IMR-90 (cell line): ENCODE measurements around the gene KRT4. TPM values are rescaled to one million over a fixed set of nuclear protein-coding genes. Genes with fewer than 3 reads are reported as not detected.

ENCODE experiments used
- ATAC-seq: fragments of 200-7000 bp; cut with Tn5 transposase; 2 replicates; pipeline ENCODE4 v1.9.1; 2020; ENCODE audit warnings: low read depth, mild to moderate bottlenecking, moderate library complexity
- BruUV-seq: library from RNA; stranded (reverse); fragments of 400-500 nt; replicated peaks from 2 replicates; lab custom pipeline; 2021; lab: Mats Ljungman, UMichigan
- CTCF ChIA-PET: fragments of 300-600 bp; formaldehyde crosslinking; extraction: SDS; loops from one replicate; lab custom pipeline; 2021; ENCODE audit warnings: antibody characterized with exemption; lab: Yijun Ruan, JAX
- POLR2A ChIA-PET: fragments of 300-600 bp; sonication (Branson Sonifier 250); formaldehyde crosslinking; loops from one replicate; lab custom pipeline; 2022; ENCODE audit warnings: antibody characterized with exemption; ENCODE audit not compliant: unreplicated experiment; lab: Charles Lee
- DNase-seq: peaks from one replicate; pipeline ENCODE4 v3.0.0; 2013
- H2AFZ ChIP-seq: replicated peaks from 2 replicates; pipeline ENCODE3; 2013; ENCODE audit warnings: low read length, mild to moderate bottlenecking; ENCODE audit not compliant: poor library complexity
- H2AK5ac ChIP-seq: 2 replicates; pipeline ENCODE4 v1.6.1; 2013; ENCODE audit warnings: low read depth, low read length, inconsistent platforms
- H2AK9ac ChIP-seq: replicated peaks from 2 replicates; pipeline ENCODE3; 2013; ENCODE audit warnings: mild to moderate bottlenecking, low read depth, low read length, moderate library complexity; ENCODE audit not compliant: poor library complexity
- H2BK120ac ChIP-seq: 2 replicates; pipeline ENCODE4 v1.6.1; 2013; ENCODE audit warnings: low read depth, low read length, inconsistent platforms
- H2BK15ac ChIP-seq: 3 replicates; pipeline ENCODE4 v1.6.1; 2013; ENCODE audit warnings: low read depth, low read length, inconsistent platforms
- H2BK20ac ChIP-seq: 2 replicates; pipeline ENCODE4 v1.6.1; 2013; ENCODE audit warnings: low read depth, mild to moderate bottlenecking, inconsistent platforms, low read length, moderate library complexity
- H2BK5ac ChIP-seq: 2 replicates; pipeline ENCODE4 v1.6.1; 2013; ENCODE audit warnings: mild to moderate bottlenecking, low read depth, low read length, inconsistent platforms; ENCODE audit not compliant: poor library complexity, severe bottlenecking
- H3K14ac ChIP-seq: replicated peaks from 2 replicates; pipeline ENCODE4 v1.6.1; 2013; ENCODE audit warnings: low read depth, low read length, inconsistent platforms
- H3K18ac ChIP-seq: 2 replicates; pipeline ENCODE4 v1.6.1; 2013; ENCODE audit warnings: low read depth, low read length, control low read depth
- H3K23ac ChIP-seq: 2 replicates; pipeline ENCODE4 v1.6.1; 2013; ENCODE audit warnings: low read depth, low read length, inconsistent platforms
- H3K27ac ChIP-seq: 2 replicates; pipeline ENCODE4 v1.5.1; 2013; ENCODE audit warnings: mild to moderate bottlenecking, control low read depth, low read length; ENCODE audit not compliant: insufficient read depth
- H3K27me3 ChIP-seq: 2 replicates; pipeline ENCODE4 v1.6.1; 2013; ENCODE audit warnings: low read length; ENCODE audit not compliant: control insufficient read depth, insufficient read depth
- H3K36me3 ChIP-seq: 2 replicates; pipeline ENCODE4 v1.6.1; 2013; ENCODE audit warnings: low read length, mixed read lengths; ENCODE audit not compliant: control insufficient read depth, insufficient read depth
- H3K4ac ChIP-seq: 2 replicates; pipeline ENCODE4 v1.6.1; 2013; ENCODE audit warnings: low read depth, low read length, inconsistent platforms
- H3K4me1 ChIP-seq: 2 replicates; pipeline ENCODE4 v1.6.1; 2013; ENCODE audit warnings: low read length, mixed read lengths; ENCODE audit not compliant: control insufficient read depth, insufficient read depth
- H3K4me2 ChIP-seq: 2 replicates; pipeline ENCODE4 v1.6.1; 2013; ENCODE audit warnings: low read depth, mild to moderate bottlenecking, control low read depth, low read length, moderate library complexity
- H3K4me3 ChIP-seq: 2 replicates; pipeline ENCODE4 v1.5.1; 2013; ENCODE audit warnings: low read depth, mild to moderate bottlenecking, control low read depth, low read length, moderate library complexity; ENCODE audit not compliant: insufficient read depth
- H3K56ac ChIP-seq: 2 replicates; pipeline ENCODE4 v1.6.1; 2013; ENCODE audit warnings: low read length, inconsistent platforms; ENCODE audit not compliant: insufficient read depth; ENCODE audit errors: extremely low read depth
- H3K79me1 ChIP-seq, 2 experiments: 2 replicates each; pipeline ENCODE4 v1.6.1; 2013; ENCODE audit warnings: low read length in 2 of 2, inconsistent platforms in 1 of 2, low read depth in 1 of 2
- H3K9ac ChIP-seq: 2 replicates; pipeline ENCODE4 v1.6.1; 2013; ENCODE audit warnings: low read depth, low read length, control low read depth
- H3K9me1 ChIP-seq: 2 replicates; pipeline ENCODE4 v1.6.1; 2013; ENCODE audit warnings: low read length, inconsistent platforms; ENCODE audit not compliant: insufficient read depth
- H3K9me3 ChIP-seq: 2 replicates; pipeline ENCODE4 v1.6.1; 2013; ENCODE audit warnings: low read length; ENCODE audit not compliant: control insufficient read depth, insufficient read depth
- H4K20me1 ChIP-seq: 2 replicates; pipeline ENCODE4 v1.6.1; 2013; ENCODE audit warnings: low read length, inconsistent platforms; ENCODE audit not compliant: insufficient read depth
- H4K5ac ChIP-seq: 2 replicates; pipeline ENCODE4 v1.6.1; 2013; ENCODE audit warnings: mild to moderate bottlenecking, low read depth, low read length, control low read depth
- H4K8ac ChIP-seq, 2 experiments: 2 replicates each; pipeline ENCODE4 v1.6.1; 2013; ENCODE audit warnings: low read depth in 2 of 2, low read length in 2 of 2, control low read depth in 1 of 2, inconsistent platforms in 1 of 2
- H4K91ac ChIP-seq: 2 replicates; pipeline ENCODE4 v1.6.1; 2013; ENCODE audit warnings: low read depth, low read length, inconsistent platforms; ENCODE audit not compliant: insufficient read depth
- BHLHE40 ChIP-seq: fragments of 150-350 bp; IDR thresholded peaks from 2 replicates; pipeline ENCODE4 v1.6.1; 2016; ENCODE audit warnings: mild to moderate bottlenecking, low read depth, low read length
- CHD1 ChIP-seq: IDR thresholded peaks from 2 replicates; pipeline ENCODE4 v1.6.1; 2012; ENCODE audit warnings: low read depth, low read length, improper control_type of control experiment
- FOS ChIP-seq: fragments of 150-350 bp; IDR thresholded peaks from 2 replicates; pipeline ENCODE4 v1.6.1; 2016; ENCODE audit warnings: low read depth, low read length
- MAZ ChIP-seq: IDR thresholded peaks from 2 replicates; pipeline ENCODE4 v1.6.1; 2012; ENCODE audit warnings: low read depth, mild to moderate bottlenecking, low read length, improper control_type of control experiment, moderate library complexity, borderline replicate concordance
- MXI1 ChIP-seq: IDR thresholded peaks from 2 replicates; pipeline ENCODE4 v1.6.1; 2012; ENCODE audit warnings: low read depth, mild to moderate bottlenecking, low read length, moderate library complexity, borderline replicate concordance
- POLR2A ChIP-seq: IDR thresholded peaks from 2 replicates; pipeline ENCODE4 v1.6.1; 2012; ENCODE audit warnings: mild to moderate bottlenecking, low read depth, low read length
- RCOR1 ChIP-seq: IDR thresholded peaks from 2 replicates; pipeline ENCODE4 v1.6.1; 2012; ENCODE audit warnings: mild to moderate bottlenecking, low read length, improper control_type of control experiment; ENCODE audit not compliant: insufficient replicate concordance
- USF2 ChIP-seq: fragments of 150-350 bp; IDR thresholded peaks from 2 replicates; pipeline ENCODE4 v1.6.1; 2017; ENCODE audit warnings: mild to moderate bottlenecking, antibody characterized with exemption, low read length, low read depth
- WGBS, 2 experiments: methylation state at CpG; one replicate each; pipeline versions ENCODE4 v1.1.5 to v1.1.7; 2013; ENCODE audit warnings: missing lambda C conversion rate in 2 of 2; ENCODE audit not compliant: insufficient read length in 1 of 2; ENCODE audit errors: extremely low coverage in 2 of 2; 5-methylcytosine and 5-hydroxymethylcytosine counted together
- dilution Hi-C: fragments of 300-500 bp; cut with HindIII; formaldehyde crosslinking; loops from one replicate; pipeline ENCODE4 v1.14.3; 2018; ENCODE audit warnings: low sequenced_read_pairs; ENCODE audit not compliant: unreplicated experiment
- in situ Hi-C: fragments of 300-500 bp; cut with MboI; formaldehyde crosslinking; loops from 3 replicates; pipeline ENCODE4 v1.14.3; 2019; ENCODE audit warnings: low sequenced_read_pairs, inconsistent platforms, mixed read lengths
- intact Hi-C: fragments of 100-400 bp; cut with micrococcal nuclease; formaldehyde crosslinking; loops from 2 replicates; pipeline ENCODE4 v1.10.0; 2022
- polyA plus RNA-seq, 3 experiments: library from polyadenylated mRNA; depleted of rRNA; stranded (reverse); fragments of >200 nt; gene quantifications; 2 replicates each; pipeline ENCODE4 v1.2.3, GENCODE V29; 2012; ENCODE audit warnings: low replicate concordance in 1 of 3
- total RNA-seq: library from RNA; depleted of rRNA; stranded (reverse); fragments of >200 nt; gene quantifications from 2 replicates; pipeline ENCODE4 v1.2.3, GENCODE V29; 2012
- TF ChIP-seq, protein P1 (sequence below): conservative IDR thresholded peaks from 2 replicates; pipeline ENCODE4 v1.5.1; 2012; ENCODE audit warnings: mild to moderate bottlenecking, low read depth, low read length, improper control_type of control experiment

Gene KRT4
- total and polyA plus RNA-seq, 2 of the 4 experiments (the other 2 are of a cell fraction) = under 0.01 to 0.07 TPM

DNA sequence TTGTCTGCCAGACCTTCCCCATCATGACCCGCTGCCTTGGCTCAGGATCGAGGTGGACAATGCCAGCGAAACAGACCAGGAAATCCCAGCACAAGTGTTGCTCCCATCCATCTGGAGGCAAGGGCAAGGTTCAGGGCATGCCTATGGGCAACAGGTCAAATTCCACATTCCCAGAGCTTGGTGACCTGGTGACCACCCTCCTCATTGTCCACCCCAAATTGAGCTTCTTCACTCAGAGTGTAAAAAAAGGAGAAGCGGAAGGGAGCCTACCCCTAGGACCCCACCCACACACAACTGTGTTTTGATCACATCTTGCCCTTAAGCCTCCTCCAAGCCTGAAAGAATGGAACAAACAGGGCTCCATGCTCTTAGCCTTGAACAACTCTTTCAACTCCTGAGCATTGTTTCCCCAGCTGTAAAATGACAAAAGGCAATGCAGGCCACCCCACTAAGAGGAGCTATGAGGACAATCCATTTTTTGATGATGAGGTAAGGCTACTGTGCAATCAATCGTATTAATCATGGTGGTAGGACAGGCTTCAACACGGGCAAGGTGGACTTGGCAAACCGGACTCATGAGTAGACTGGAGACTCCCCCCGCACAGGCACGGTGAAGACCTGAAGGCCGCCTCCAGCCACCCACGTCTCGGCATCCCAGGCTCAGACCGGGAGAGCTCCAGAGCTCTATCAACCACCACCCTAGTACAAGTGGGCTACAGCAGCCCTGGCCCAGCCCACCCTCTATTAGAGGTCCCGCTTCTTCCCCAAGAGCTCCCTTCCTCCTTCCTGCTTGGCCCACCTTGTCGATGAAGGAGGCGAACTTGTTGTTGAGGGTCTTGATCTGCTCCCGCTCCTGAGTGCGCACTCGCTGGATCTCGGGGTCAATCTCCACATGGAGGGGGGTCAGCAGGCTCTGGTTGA, 19.3 kb upstream of the KRT4 start:
- Histone ChIP-seq H4K20me1 (no peaks in the 10 kb centered on the region), H2AK5ac (no peak overlapping the region), H3K9me1 (peaks cover 20% of the 10 kb centered on the region), H3K23ac (no peak overlapping the region), H4K5ac (no peak overlapping the region), H3K56ac (no peak overlapping the region), H3K4ac (no peak overlapping the region), H3K9me3 (no peaks in the 10 kb centered on the region), H2BK5ac (no peak overlapping the region), H4K91ac (no peak overlapping the region), H2AFZ (no peak overlapping the region), H3K14ac (no peak overlapping the region), H3K27me3 (peaks cover 4% of the 10 kb centered on the region; the same call in 1 of the 2 replicates), H2BK15ac (no peak overlapping the region), H3K9ac (no peak overlapping the region), H3K4me3 (no peak overlapping the region), H3K27ac (no peak overlapping the region), H3K36me3 (no peaks in the 10 kb centered on the region), H3K79me1 (no peaks in the 10 kb centered on the region), H2AK9ac (no peak overlapping the region), H3K4me1 (peaks cover 18% of the 10 kb centered on the region), H2BK120ac (no peak overlapping the region), H2BK20ac (no peak overlapping the region), H4K8ac (no peak overlapping the region), H3K4me2 (no peak overlapping the region), H3K18ac (no peak overlapping the region)
- no peak for DNase-seq
- 95% methylated on average over 10 of the region's 20 CpGs; no CpG with 5 or more reads in 1 of the 2 experiments for WGBS, 2 experiments
- in situ Hi-C loops (no loop called here), dilution Hi-C loops (no loop called here), intact Hi-C loops (no loop called here)
- BruUV-seq = no TSS peak
- CTCF ChIA-PET = no interaction called here
- POLR2A ChIA-PET = no interaction called here
- TF ChIP-seq, protein P1, sequence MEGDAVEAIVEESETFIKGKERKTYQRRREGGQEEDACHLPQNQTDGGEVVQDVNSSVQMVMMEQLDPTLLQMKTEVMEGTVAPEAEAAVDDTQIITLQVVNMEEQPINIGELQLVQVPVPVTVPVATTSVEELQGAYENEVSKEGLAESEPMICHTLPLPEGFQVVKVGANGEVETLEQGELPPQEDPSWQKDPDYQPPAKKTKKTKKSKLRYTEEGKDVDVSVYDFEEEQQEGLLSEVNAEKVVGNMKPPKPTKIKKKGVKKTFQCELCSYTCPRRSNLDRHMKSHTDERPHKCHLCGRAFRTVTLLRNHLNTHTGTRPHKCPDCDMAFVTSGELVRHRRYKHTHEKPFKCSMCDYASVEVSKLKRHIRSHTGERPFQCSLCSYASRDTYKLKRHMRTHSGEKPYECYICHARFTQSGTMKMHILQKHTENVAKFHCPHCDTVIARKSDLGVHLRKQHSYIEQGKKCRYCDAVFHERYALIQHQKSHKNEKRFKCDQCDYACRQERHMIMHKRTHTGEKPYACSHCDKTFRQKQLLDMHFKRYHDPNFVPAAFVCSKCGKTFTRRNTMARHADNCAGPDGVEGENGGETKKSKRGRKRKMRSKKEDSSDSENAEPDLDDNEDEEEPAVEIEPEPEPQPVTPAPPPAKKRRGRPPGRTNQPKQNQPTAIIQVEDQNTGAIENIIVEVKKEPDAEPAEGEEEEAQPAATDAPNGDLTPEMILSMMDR = no peak
- TF ChIP-seq USF2 = no peak
- no peak for TF ChIP-seq MXI1
- no peak for TF ChIP-seq RCOR1
- TF ChIP-seq CHD1 = no peak
- TF ChIP-seq MAZ = no peak
- TF ChIP-seq BHLHE40 = no peak
- no peak for TF ChIP-seq FOS
- TF ChIP-seq POLR2A = no peak
- no peak for ATAC-seq
